ENCODE measurements around the gene PCDH8. TPM values are rescaled to one million over a fixed set of nuclear protein-coding genes. Genes with fewer than 3 reads are reported as not detected.

Gene PCDH8, protein sequence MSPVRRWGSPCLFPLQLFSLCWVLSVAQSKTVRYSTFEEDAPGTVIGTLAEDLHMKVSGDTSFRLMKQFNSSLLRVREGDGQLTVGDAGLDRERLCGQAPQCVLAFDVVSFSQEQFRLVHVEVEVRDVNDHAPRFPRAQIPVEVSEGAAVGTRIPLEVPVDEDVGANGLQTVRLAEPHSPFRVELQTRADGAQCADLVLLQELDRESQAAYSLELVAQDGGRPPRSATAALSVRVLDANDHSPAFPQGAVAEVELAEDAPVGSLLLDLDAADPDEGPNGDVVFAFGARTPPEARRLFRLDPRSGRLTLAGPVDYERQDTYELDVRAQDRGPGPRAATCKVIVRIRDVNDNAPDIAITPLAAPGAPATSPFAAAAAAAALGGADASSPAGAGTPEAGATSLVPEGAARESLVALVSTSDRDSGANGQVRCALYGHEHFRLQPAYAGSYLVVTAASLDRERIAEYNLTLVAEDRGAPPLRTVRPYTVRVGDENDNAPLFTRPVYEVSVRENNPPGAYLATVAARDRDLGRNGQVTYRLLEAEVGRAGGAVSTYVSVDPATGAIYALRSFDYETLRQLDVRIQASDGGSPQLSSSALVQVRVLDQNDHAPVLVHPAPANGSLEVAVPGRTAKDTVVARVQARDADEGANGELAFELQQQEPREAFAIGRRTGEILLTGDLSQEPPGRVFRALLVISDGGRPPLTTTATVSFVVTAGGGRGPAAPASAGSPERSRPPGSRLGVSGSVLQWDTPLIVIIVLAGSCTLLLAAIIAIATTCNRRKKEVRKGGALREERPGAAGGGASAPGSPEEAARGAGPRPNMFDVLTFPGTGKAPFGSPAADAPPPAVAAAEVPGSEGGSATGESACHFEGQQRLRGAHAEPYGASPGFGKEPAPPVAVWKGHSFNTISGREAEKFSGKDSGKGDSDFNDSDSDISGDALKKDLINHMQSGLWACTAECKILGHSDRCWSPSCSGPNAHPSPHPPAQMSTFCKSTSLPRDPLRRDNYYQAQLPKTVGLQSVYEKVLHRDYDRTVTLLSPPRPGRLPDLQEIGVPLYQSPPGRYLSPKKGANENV
- not detected for total RNA-seq

DNA sequence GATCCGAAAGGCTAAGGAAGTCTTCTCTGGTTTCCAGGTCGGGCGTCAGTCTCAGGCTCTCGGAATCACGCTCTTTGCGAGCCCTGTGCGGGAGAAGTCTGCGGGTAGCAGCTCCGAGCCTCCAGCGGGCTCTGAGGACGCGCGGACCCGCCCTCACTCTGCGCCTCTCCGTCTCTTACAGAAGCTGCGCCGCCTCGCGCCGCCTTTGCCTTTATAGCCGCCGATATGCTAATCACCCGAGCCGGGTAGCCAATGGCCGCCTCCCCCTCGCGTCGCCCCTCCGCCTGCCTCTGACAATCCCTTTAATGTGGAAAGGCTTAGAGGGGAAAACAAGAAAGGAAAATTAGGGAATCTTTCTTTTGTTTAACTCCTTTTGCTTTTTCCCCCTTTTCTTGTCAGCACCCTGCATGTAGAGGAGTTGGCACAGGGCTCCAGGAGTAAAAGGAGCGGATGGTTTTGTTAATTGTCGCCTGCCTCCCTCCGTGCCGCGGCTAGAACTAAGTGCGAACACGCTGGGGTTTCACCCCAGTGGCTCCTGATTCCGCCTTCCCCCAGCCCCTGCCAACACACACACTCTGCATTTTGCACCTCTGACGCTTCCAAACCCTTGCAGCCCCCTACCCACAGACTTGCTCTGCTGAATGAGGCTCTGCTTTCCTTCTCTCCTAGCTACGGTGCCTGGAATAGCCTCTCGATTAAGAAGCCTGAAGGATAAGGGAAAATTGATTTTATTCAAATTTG is at the start of gene PCDH8:
Gene PCDH8 (minus strand): TSS at position 186 of the 741 bp plus-strand sequence. CDS start 204 bp downstream, outside the sequence.
- Mint-ChIP-seq H3K4me1 (ENCODE audit: low read depth) (peaks cover 16% of the 10 kb centered on the region), H3K36me3 (ENCODE audit: low read depth) (peaks cover 12% of the 10 kb centered on the region), H3K27ac (peak within 1 kb of the TSS; percentile 46), H3K27me3 (ENCODE audit: low read depth) (peaks cover 59% of the 10 kb centered on the region), H3K4me3 (peak within 1 kb of the TSS; percentile 40), H3K9me3 (ENCODE audit: insufficient read depth) (peaks cover 8% of the 10 kb centered on the region)
- ATAC-seq (no peak), DNase-seq (no peak)
- ChIA-PET POLR2A (no interaction called here), CTCF (no interaction called here)

DNA sequence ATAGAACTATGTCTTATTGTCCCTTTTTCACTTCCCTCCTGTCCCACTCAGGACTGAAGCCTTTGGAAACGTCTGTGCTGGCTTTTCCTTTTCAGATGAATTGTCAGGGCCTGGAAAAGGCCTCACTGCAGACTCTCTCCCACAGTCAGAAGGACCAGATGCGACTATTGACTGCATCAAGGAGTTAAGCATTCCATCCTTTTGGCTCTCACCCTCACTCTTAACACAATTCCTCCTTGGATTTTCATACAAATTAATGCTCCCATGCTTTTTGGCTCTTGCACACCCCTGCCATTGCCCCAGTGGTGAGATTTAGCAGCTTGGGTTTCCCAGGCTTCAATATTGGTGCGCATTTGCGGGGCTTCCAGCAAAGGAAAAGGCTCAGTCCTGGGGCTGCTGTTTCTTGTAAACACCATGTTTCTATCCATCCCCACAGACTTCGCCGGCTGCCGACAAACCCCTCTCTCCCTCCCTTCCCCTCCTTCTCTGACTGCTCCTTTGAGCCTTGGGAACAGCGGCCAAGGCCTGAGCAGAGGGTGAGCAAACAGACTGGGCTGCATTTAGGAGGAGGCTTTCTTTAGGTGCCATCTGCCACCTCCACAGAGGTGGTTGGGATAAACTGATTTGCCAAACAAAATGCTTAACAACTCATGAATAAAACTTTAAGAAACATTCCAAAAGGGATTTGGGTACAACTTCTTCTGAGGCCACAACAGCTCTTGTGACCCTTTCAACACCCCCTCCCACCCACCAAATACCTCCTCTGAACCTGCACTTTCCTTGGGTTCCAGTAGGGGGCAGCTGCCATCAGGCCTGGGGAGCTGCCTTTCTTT is 48.6 kb upstream of the PCDH8 start:
- CTCF ChIA-PET, result interaction anchor here (1.3 kb wide), 1 partner anchor 11 kb away, joined by 3 read pairs; no protein-coding TSS in a partner anchor
- no peak for ATAC-seq

DNA sequence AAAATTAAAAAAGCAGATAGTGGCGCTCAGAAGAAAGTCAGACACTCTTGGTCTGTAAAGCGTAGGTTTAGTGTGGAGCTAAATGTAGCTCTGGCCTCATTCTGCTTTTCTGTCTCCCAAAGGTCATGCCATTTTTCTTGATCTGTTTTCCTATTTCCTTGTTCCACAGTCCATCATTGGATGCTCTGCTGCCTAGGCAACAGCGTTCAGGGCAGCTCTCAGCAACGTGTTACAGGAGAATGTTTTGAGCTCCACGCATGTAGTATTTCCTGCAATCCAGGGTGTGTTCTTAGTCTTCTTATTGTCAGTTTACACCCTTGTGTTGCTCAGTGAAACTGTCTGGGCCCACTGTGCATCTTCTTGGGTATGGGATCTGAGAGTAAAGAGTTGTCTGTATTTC is 46.0 kb upstream of the PCDH8 start:
- Mint-ChIP-seq H3K27ac (no peak overlapping the region), H3K36me3 (ENCODE audit: low read depth) (no peaks in the 10 kb centered on the region), H3K4me3 (no peak overlapping the region), H3K4me1 (ENCODE audit: low read depth) (no peaks in the 10 kb centered on the region), H3K9me3 (ENCODE audit: insufficient read depth) (no peaks in the 10 kb centered on the region), H3K27me3 (ENCODE audit: low read depth) (no peaks in the 10 kb centered on the region)
- DNase-seq (no peak), ATAC-seq (no peak)
- POLR2A ChIA-PET, result no interaction called here
- CTCF ChIA-PET, result no interaction called here

More for the DNA sequence above, 48.6 kb upstream of the PCDH8 start:
- H3K4me3 Mint-ChIP-seq, result no peak overlapping the region
- DNase-seq, result no peak
- no peaks in the 10 kb centered on the region for H3K36me3 Mint-ChIP-seq (ENCODE audit: low read depth)
- no peaks in the 10 kb centered on the region for H3K4me1 Mint-ChIP-seq (ENCODE audit: low read depth)
- H3K27me3 Mint-ChIP-seq (ENCODE audit: low read depth), result no peaks in the 10 kb centered on the region
- POLR2A ChIA-PET, result no interaction called here
- no peaks in the 10 kb centered on the region for H3K9me3 Mint-ChIP-seq (ENCODE audit: insufficient read depth)
- H3K27ac Mint-ChIP-seq, result no peak overlapping the region

DNA sequence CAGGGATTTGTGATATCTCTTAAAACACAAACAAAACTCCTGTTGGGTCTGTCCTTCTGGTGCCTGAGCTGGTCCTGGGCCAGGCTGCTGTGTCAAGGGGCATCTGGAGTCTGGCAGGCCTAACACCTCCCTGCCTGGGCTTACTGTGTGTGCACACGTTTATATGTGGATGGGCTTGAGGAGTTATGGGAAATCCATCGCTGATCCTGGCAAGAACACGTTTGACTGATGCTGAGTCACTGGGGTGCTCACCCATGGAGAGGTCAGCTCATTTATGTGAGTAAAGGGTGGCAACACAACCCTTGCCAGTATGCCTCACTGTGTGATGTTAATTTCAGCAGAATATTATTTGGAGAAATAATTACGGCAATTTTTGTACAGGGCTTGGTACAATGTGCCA is 44.5 kb upstream of the PCDH8 start:
- ATAC-seq (no peak), DNase-seq (no peak)
- H3K27ac Mint-ChIP-seq, result no peak overlapping the region
- H3K4me1 Mint-ChIP-seq (ENCODE audit: low read depth), result no peaks in the 10 kb centered on the region
- ChIA-PET CTCF (no interaction called here), POLR2A (no interaction called here)
- no peaks in the 10 kb centered on the region for H3K27me3 Mint-ChIP-seq (ENCODE audit: low read depth)
- H3K4me3 Mint-ChIP-seq, result no peak overlapping the region
- H3K9me3 Mint-ChIP-seq (ENCODE audit: insufficient read depth), result no peaks in the 10 kb centered on the region
- no peaks in the 10 kb centered on the region for H3K36me3 Mint-ChIP-seq (ENCODE audit: low read depth)

DNA sequence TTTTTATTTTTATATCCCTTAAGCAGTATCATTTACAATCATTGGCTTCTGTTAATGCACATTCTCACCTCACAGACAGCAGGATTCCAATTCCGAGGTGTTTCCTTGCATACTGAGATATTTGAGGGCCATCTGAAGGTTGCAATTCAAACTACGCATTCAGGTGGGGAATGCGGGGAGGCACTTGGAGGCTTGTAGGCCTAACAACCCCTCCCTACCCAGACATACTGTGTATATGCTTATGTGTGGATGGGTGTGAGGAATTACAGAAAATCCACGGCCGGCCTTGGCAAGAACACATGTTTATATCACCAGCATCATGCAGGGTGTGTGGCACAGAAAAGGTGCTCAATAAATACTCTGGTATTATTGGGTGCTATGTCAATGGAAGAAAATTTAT is 43.3 kb upstream of the PCDH8 start:
- ATAC-seq (no peak), DNase-seq (no peak)
- ChIA-PET CTCF (no interaction called here), POLR2A (no interaction called here)
- Mint-ChIP-seq H3K36me3 (ENCODE audit: low read depth) (no peaks in the 10 kb centered on the region), H3K4me3 (no peak overlapping the region), H3K4me1 (ENCODE audit: low read depth) (no peaks in the 10 kb centered on the region), H3K9me3 (ENCODE audit: insufficient read depth) (no peaks in the 10 kb centered on the region), H3K27ac (no peak overlapping the region), H3K27me3 (ENCODE audit: low read depth) (no peaks in the 10 kb centered on the region)

DNA sequence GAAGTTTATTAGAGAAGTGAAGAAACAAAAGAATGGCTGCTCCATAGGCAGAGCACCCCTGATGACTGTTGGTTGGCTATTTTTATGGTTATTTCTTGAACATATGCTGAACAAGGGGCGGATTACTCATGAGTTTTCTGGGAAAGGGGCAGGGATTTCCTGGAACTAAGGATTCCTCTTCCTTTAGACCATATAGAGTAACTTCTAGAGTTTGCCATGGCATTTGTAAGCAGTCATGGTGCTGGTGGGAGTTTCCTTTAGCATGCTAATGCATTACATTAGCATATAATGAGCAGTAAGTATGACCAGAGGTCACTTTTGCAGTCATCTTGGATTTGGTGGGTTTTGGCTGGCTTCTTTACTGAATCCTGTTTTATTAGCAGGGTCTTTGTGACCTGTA is 38.7 kb upstream of the PCDH8 start:
- no peaks in the 10 kb centered on the region for H3K9me3 Mint-ChIP-seq (ENCODE audit: insufficient read depth)
- H3K27ac Mint-ChIP-seq, result no peak overlapping the region
- no peaks in the 10 kb centered on the region for H3K36me3 Mint-ChIP-seq (ENCODE audit: low read depth)
- no peak overlapping the region for H3K4me3 Mint-ChIP-seq
- no peaks in the 10 kb centered on the region for H3K4me1 Mint-ChIP-seq (ENCODE audit: low read depth)
- DNase-seq, result no peak
- ChIA-PET POLR2A (no interaction called here), CTCF (no interaction called here)
- ATAC-seq, result no peak
- H3K27me3 Mint-ChIP-seq (ENCODE audit: low read depth), result no peaks in the 10 kb centered on the region

DNA sequence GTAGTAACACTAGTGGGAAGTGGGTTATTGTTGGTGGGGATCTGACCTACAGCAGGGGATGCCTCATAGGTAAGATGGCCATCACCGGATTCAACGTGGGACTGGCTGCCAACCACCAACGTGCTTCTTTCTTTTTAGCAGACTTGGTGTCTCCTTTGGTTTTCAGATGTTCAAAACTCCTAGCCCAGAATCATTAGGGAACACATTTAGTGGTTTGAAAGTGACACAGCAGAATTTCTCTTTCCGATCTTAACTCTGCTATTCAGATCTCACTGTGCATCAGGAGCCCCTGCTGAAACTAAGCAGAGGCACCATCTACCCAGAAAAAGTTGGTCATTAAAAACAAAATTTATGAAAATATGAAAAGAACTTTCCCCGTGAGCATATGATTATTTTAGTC is 36.7 kb upstream of the PCDH8 start:
- no peak overlapping the region for H3K4me3 Mint-ChIP-seq
- no peaks in the 10 kb centered on the region for H3K4me1 Mint-ChIP-seq (ENCODE audit: low read depth)
- H3K27ac Mint-ChIP-seq, result no peak overlapping the region
- no peaks in the 10 kb centered on the region for H3K27me3 Mint-ChIP-seq (ENCODE audit: low read depth)
- ATAC-seq (no peak), DNase-seq (no peak)
- no peaks in the 10 kb centered on the region for H3K36me3 Mint-ChIP-seq (ENCODE audit: low read depth)
- ChIA-PET POLR2A (no interaction called here), CTCF (no interaction called here)
- H3K9me3 Mint-ChIP-seq (ENCODE audit: insufficient read depth), result no peaks in the 10 kb centered on the region

DNA sequence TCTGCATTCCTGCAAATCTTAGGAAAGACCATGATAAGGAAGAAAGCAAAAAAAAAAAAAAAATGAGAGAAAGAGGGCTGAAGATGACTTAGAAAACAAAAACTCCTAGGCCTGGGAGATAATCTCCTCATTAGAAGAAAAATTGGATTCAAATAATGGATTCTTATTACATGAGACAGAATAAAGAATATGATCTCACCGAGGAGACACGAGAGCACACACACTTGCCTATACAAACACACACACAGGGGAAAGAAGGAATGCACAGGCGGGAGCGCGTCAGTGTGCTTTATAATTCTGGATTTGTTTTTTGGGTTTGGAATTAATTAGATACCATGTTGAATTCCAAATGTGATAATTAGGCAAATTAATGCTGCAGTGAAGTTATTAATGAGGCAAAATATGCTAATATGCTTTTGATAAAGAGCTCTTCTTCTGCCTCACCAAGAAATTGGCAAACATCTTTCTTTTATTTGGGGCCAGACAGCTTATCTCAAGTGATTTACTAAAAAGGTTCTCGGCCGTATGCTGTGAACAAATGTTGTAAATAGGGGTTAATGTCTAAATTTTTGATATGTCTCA is 36.1 kb upstream of the PCDH8 start:
- Mint-ChIP-seq H3K9me3 (ENCODE audit: insufficient read depth) (no peaks in the 10 kb centered on the region), H3K4me1 (ENCODE audit: low read depth) (no peaks in the 10 kb centered on the region), H3K36me3 (ENCODE audit: low read depth) (no peaks in the 10 kb centered on the region), H3K27ac (no peak overlapping the region), H3K27me3 (ENCODE audit: low read depth) (no peaks in the 10 kb centered on the region), H3K4me3 (no peak overlapping the region)
- DNase-seq, result no peak
- ATAC-seq, result no peak
- POLR2A ChIA-PET, result no interaction called here
- CTCF ChIA-PET, result no interaction called here

DNA sequence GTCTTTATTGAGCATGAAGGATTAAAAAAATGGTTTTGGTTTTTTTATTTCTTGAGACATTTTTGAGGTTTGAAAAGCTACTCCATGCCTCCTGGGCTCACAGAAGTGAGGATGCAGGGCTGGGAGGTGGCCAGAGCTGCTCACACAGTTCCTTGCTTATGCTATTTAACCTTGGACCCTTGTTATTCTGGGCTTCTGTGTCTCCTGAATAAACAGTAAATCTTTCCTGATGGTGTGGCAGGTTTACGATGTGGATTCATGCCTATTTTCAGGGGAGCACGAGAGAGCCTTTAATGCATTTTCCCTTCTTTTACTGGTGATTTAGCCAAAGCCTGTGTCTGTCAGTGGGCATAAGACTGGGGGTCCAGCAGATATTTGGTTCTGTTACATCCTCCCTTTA is 34.3 kb upstream of the PCDH8 start:
- no peak for ATAC-seq
- H3K27ac Mint-ChIP-seq, result no peak overlapping the region
- H3K27me3 Mint-ChIP-seq (ENCODE audit: low read depth), result no peaks in the 10 kb centered on the region
- H3K36me3 Mint-ChIP-seq (ENCODE audit: low read depth), result no peaks in the 10 kb centered on the region
- H3K9me3 Mint-ChIP-seq (ENCODE audit: insufficient read depth), result no peaks in the 10 kb centered on the region
- CTCF ChIA-PET, result no interaction called here
- H3K4me1 Mint-ChIP-seq (ENCODE audit: low read depth), result no peaks in the 10 kb centered on the region
- no peak for DNase-seq
- H3K4me3 Mint-ChIP-seq, result no peak overlapping the region
- POLR2A ChIA-PET, result no interaction called here

DNA sequence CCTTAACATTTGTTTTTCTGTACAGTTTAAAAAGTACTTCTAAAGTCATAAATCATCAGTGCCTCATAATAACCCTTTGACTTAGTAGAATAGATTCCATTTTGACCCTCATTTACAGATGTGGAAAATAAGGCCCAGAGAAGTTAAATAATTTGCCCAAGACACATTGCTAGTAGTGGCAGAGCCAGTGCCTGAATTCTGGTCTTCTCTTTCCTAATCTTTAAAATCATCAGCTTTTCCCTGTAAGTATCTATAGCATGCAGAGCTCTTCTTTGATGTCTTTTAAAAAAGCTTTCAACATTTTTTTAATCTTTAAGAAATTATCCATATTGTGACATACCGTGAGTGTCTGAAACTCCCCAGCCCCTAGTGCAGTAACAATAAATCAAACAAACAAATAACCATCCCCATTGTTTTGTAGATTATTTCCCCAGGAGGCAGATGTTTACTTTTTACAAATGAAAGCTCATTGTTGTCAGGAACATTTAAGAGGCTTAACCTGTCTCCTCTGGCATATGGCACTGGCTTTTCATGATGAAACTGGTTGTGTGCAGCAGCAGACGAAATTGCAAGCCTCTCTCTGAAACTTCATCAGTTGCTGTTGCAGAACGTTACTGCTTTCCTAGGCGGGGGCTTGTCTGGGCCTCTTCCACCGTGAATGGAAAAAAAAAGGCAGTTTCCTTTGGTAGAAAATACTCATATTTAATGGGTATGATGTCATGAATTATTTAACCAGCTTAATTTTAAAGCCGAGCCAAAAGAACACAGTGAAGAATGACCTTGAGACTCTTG is 31.7 kb upstream of the PCDH8 start:
- Mint-ChIP-seq H3K9me3 (ENCODE audit: insufficient read depth) (peaks cover 9% of the 10 kb centered on the region), H3K27ac (no peak overlapping the region), H3K4me1 (ENCODE audit: low read depth) (no peaks in the 10 kb centered on the region), H3K36me3 (ENCODE audit: low read depth) (no peaks in the 10 kb centered on the region), H3K4me3 (no peak overlapping the region), H3K27me3 (ENCODE audit: low read depth) (no peaks in the 10 kb centered on the region)
- CTCF ChIA-PET, result no interaction called here
- ATAC-seq (no peak), DNase-seq (no peak)
- POLR2A ChIA-PET, result no interaction called here

Measured in activated CD8-positive, alpha-beta T cell treated with anti-CD3 and anti-CD28 coated beads, Interleukin-2, amount 10 ng/mL, durations not matched to agents 7 days and 5 days (primary cell).